Astrocyte (in vitro differentiated cells and primary cell): ENCODE results near the gene ARMC9.

Experiments
- EZH2 ChIP-seq: IDR thresholded peaks from 2 replicates; pipeline ENCODE4 v1.6.1; 2012; ENCODE audit warnings: mild to moderate bottlenecking, low read length, inconsistent platforms; ENCODE audit not compliant: insufficient read depth
- TF ChIP-seq, protein P1 (sequence below): IDR thresholded peaks from 2 replicates; pipeline ENCODE4 v1.5.1; 2011; ENCODE audit warnings: low read depth, mild to moderate bottlenecking, inconsistent platforms, low read length, moderate library complexity; ENCODE audit not compliant: insufficient read depth

DNA sequence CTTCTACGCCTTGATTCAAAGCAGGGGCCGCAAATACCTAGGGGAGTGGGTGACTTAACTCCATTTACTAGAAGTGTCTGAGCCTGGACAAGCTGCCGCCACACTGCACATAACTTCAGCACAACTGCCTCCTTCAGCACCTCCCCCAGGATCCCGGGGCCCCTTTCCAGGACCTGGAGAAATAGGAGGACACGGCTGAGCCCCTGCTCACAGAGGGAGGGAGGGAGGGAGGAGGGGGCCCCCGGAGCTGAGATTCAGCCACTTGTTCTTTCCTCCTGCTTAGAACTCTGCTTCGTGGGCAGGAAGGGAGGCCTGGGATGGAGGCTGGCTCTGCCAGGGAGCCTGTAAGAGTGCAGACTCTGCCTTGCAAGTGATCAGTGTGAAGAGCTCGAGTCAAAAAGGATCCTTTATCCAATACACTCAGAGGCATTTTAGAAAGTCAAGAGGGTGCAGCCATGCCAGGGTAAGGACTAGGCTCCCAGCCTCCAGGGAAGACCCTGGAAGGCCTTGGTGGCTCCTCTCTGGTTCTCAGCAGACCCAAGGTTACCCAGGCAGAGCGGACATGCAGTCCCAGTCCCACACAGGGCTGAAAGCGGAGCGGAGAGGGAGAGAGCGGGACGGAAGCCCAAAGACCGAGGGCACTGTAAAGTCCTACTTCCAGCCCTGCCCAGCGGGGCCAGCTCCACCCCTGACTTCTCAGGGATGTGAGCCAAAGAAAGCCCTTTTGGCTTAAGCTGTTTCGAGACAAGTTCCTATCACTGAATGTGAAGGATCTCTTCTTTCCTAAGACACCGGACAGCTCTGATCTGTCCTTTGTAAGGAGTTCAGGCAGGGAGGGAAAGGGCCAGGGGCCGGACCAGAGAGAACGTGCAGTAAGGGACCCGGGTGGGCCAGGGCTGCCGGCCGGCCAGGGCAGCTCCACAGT, 8.6 kb upstream of the ARMC9 start:
- TF ChIP-seq, protein P1, sequence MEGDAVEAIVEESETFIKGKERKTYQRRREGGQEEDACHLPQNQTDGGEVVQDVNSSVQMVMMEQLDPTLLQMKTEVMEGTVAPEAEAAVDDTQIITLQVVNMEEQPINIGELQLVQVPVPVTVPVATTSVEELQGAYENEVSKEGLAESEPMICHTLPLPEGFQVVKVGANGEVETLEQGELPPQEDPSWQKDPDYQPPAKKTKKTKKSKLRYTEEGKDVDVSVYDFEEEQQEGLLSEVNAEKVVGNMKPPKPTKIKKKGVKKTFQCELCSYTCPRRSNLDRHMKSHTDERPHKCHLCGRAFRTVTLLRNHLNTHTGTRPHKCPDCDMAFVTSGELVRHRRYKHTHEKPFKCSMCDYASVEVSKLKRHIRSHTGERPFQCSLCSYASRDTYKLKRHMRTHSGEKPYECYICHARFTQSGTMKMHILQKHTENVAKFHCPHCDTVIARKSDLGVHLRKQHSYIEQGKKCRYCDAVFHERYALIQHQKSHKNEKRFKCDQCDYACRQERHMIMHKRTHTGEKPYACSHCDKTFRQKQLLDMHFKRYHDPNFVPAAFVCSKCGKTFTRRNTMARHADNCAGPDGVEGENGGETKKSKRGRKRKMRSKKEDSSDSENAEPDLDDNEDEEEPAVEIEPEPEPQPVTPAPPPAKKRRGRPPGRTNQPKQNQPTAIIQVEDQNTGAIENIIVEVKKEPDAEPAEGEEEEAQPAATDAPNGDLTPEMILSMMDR, result no peak
- TF ChIP-seq EZH2, result no peak
